GM04503 (cell line): ENCODE results near the gene PTEN.
"Not testable (repeated sequence)": the region's sequence is repeated elsewhere in the genome, so short reads cannot be mapped to it uniquely, and the experiment has no call there.

Experiments used
- DNase-seq: peaks from one replicate; pipeline ENCODE4 v3.0.0-alpha.2; 2012; ENCODE audit warnings: low read depth

The PTEN gene

GRCh38 chr10:87869773-87870551, 6.5 kb downstream of the PTEN start:
- DNase-seq, result no peak

GRCh38 chr10:87872828-87873227, 9.4 kb downstream of the PTEN start:
- no peak for DNase-seq

- DNase-seq, result no peak
These were observed 10.2 kb downstream of the PTEN start for GRCh38 chr10:87873656-87874055.

- no peak for DNase-seq
These were observed 12.6 kb downstream of the PTEN start for GRCh38 chr10:87875929-87876571.

- DNase-seq, result no peak
These were observed 15.4 kb downstream of the PTEN start for GRCh38 chr10:87878664-87879459.

- no peak for DNase-seq
These were observed 16.9 kb downstream of the PTEN start for GRCh38 chr10:87880336-87880735.

GRCh38 chr10:87881373-87882059, 18.1 kb downstream of the PTEN start:
- not testable (repeated sequence) for DNase-seq

- no peak for DNase-seq
These were observed 19.3 kb downstream of the PTEN start for GRCh38 chr10:87882555-87883294.

- no peak for DNase-seq
These were observed 23.2 kb downstream of the PTEN start for GRCh38 chr10:87886635-87887034.

- DNase-seq, result no peak
These were observed 23.7 kb downstream of the PTEN start for GRCh38 chr10:87887146-87887545.

GRCh38 chr10:87887548-87888289, 24.3 kb downstream of the PTEN start:
- no peak for DNase-seq

- DNase-seq, result no peak
These were observed 32.0 kb downstream of the PTEN start for GRCh38 chr10:87895430-87895829.

- no peak for DNase-seq
These were observed 32.8 kb downstream of the PTEN start for GRCh38 chr10:87896216-87896615.

GRCh38 chr10:87897957-87898356, 34.5 kb downstream of the PTEN start:
- not testable (repeated sequence) for DNase-seq

- DNase-seq, result not testable (repeated sequence)
These were observed 40.0 kb downstream of the PTEN start for GRCh38 chr10:87903396-87903795.

- DNase-seq, result no peak
These were observed 49.9 kb downstream of the PTEN start for GRCh38 chr10:87913156-87913921.

GRCh38 chr10:87915406-87915805, 52.0 kb downstream of the PTEN start:
- no peak for DNase-seq

GRCh38 chr10:87915989-87916388, 52.6 kb downstream of the PTEN start:
- DNase-seq, result no peak

GRCh38 chr10:87916515-87916914, 53.1 kb downstream of the PTEN start:
- DNase-seq, result no peak

GRCh38 chr10:87918254-87918859, 54.9 kb downstream of the PTEN start:
- no peak for DNase-seq
